ENCODE measurements around the gene PLK2.

DNA sequence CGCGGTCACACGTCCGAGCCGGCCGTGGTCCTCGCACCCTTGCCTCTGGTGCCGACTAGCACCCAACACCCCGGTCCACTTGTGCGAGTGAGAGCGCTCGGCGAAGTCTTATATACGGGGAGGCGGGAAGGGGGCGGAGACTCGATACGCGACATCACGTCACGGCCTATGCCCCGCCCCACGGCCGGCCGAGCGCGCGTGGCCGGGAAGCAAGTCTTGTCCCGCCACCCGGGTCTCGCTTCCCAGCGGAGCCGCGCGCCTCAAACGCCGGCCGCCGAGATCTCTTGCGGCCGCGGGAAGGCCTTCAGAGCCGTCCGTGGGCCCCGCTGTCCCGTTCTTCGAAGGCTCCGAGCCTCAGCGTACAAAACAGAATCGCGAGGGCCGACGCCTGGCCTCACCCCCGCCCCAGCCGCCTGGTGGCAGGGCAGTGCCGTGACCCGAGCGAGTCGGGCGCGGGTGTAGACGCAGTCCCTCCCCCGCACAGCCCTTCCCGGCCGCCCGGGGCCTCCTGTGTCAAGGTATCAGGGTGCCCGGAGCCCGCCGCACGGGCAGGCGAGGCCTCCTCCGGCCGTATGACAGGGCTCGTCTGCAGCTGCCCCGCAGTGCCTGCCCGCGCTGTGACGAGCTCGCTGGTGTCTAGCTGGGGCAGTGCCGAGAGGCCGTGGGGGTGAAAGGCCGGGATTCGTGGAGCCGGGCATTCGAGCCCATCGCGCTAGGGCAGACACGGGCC is at the start of gene PLK2:
- TF ChIP-seq YY1 (IDR thresholded peaks at IDR 0.05; ENCODE audit: insufficient read depth, insufficient read length) (no peak), SUZ12 (IDR thresholded peaks at IDR 0.05; ENCODE audit: extremely low read depth, insufficient read depth, insufficient read length) (no peak), ZNF274 (IDR thresholded peaks at IDR 0.05; ENCODE audit: low read depth, low read length) (no peak)
